Upper lobe of left lung (tissue), 4 donors: ENCODE data around the gene SLC6A17.

Experiments
- CTCF ChIP-seq, 6 experiments: fragments of 450-650 bp in 4 of 6; fragments of 200-600 bp in 2 of 6; sonication (generic) in 2 of 6; IDR thresholded peaks; one replicate each; pipeline ENCODE4 v1.5.1; 2016 to 2019; ENCODE audit warnings: antibody characterized with exemption in 6 of 6
- EP300 ChIP-seq, 4 donors: sonication (generic); formaldehyde crosslinking; IDR thresholded peaks; one replicate each; pipeline ENCODE4 v1.5.1; 2017; ENCODE audit warnings: antibody characterized with exemption in 4 of 4, control low read depth in 2 of 4

GRCh38 chr1:110221119-110221518 is 70.8 kb downstream of the SLC6A17 start:
- TF ChIP-seq CTCF (IDR thresholded peaks at IDR 0.05) (no peak), EP300 (IDR thresholded peaks at IDR 0.05) (no peak)
